ENCODE measurements around the gene RAB9A.

The RAB9A gene

GRCh38 chrX:13734278-13735172 is 45.6 kb downstream of the RAB9A start, which contains the start of the genes OFD1 and TRAPPC2:
OFD1 (plus strand) TSS chrX:13734748; CDS start chrX:13735072, 324 bp downstream.
TRAPPC2 (minus strand) TSS chrX:13734620; CDS start chrX:13719963, 14,657 bp downstream.
- peak; percentile 87 for DNase-seq
- TF ChIP-seq, protein P1, sequence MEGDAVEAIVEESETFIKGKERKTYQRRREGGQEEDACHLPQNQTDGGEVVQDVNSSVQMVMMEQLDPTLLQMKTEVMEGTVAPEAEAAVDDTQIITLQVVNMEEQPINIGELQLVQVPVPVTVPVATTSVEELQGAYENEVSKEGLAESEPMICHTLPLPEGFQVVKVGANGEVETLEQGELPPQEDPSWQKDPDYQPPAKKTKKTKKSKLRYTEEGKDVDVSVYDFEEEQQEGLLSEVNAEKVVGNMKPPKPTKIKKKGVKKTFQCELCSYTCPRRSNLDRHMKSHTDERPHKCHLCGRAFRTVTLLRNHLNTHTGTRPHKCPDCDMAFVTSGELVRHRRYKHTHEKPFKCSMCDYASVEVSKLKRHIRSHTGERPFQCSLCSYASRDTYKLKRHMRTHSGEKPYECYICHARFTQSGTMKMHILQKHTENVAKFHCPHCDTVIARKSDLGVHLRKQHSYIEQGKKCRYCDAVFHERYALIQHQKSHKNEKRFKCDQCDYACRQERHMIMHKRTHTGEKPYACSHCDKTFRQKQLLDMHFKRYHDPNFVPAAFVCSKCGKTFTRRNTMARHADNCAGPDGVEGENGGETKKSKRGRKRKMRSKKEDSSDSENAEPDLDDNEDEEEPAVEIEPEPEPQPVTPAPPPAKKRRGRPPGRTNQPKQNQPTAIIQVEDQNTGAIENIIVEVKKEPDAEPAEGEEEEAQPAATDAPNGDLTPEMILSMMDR (IDR thresholded peaks at IDR 0.05): no peak
- peaks cover 35% of the 10 kb centered on the region for H3K9me3 Mint-ChIP-seq
- H3K27ac Mint-ChIP-seq: peak within 1 kb of the TSS; percentile 91
- peaks cover 38% of the 10 kb centered on the region for H3K4me1 Mint-ChIP-seq
- H3K27me3 Mint-ChIP-seq (ENCODE audit: low read depth, poor library complexity): no peaks in the 10 kb centered on the region
- H3K36me3 Mint-ChIP-seq (ENCODE audit: low read depth): peaks cover 32% of the 10 kb centered on the region
- peak within 1 kb of the TSS; percentile 87 for H3K4me3 Mint-ChIP-seq

DNA sequence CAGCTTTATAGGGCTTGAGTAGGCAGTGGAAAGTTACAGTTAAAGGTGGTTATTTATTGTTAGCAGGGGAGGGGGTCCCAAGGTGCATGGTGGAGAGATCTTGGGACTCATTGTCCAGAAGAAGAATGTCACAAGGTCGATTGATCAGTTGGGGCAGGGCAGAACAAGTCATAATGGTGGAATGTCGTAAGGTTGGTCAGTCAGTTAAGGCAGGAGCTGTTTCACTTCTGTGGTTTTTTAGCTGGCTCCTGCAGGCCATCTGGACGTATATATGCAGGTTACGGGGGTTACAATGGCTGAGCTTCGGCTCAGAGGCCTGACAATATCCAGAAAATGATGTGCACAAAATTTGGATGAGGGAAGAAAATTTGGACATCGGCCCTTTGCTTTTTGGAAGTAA is 52.8 kb downstream of the RAB9A start:
- TF ChIP-seq, protein P1 (IDR thresholded peaks at IDR 0.05): no peak
- H3K36me3 Mint-ChIP-seq (ENCODE audit: low read depth): peaks cover 25% of the 10 kb centered on the region
- peaks cover 11% of the 10 kb centered on the region for H3K9me3 Mint-ChIP-seq
- DNase-seq: no peak
- H3K27ac Mint-ChIP-seq: peak overlapping the region; percentile 83
- no peak overlapping the region for H3K4me3 Mint-ChIP-seq
- no peaks in the 10 kb centered on the region for H3K27me3 Mint-ChIP-seq (ENCODE audit: low read depth, poor library complexity)
- H3K4me1 Mint-ChIP-seq: peaks cover 3% of the 10 kb centered on the region

- Mint-ChIP-seq H3K27ac (no peak overlapping the region), H3K27me3 (ENCODE audit: low read depth, poor library complexity) (no peaks in the 10 kb centered on the region), H3K4me3 (no peak overlapping the region), H3K9me3 (peaks cover 15% of the 10 kb centered on the region), H3K36me3 (ENCODE audit: low read depth) (peaks cover 24% of the 10 kb centered on the region), H3K4me1 (no peaks in the 10 kb centered on the region)
- TF ChIP-seq, protein P1 (IDR thresholded peaks at IDR 0.05): no peak
- DNase-seq: no peak
These were observed 53.7 kb downstream of the RAB9A start for GRCh38 chrX:13742397-13743176.

GRCh38 chrX:13747836-13748235 is 58.9 kb downstream of the RAB9A start:
- TF ChIP-seq, protein P1 (IDR thresholded peaks at IDR 0.05): peak; percentile 26
- Mint-ChIP-seq H3K36me3 (ENCODE audit: low read depth) (peaks cover 30% of the 10 kb centered on the region), H3K9me3 (peaks cover 13% of the 10 kb centered on the region), H3K4me3 (no peak overlapping the region), H3K4me1 (no peaks in the 10 kb centered on the region), H3K27me3 (ENCODE audit: low read depth, poor library complexity) (no peaks in the 10 kb centered on the region), H3K27ac (no peak overlapping the region)
- DNase-seq: no peak

GRCh38 chrX:13748486-13748885 is 59.6 kb downstream of the RAB9A start:
- Mint-ChIP-seq H3K27ac (peak overlapping the region; percentile 59), H3K9me3 (peaks cover 13% of the 10 kb centered on the region), H3K4me3 (no peak overlapping the region), H3K36me3 (ENCODE audit: low read depth) (peaks cover 36% of the 10 kb centered on the region), H3K4me1 (no peaks in the 10 kb centered on the region), H3K27me3 (ENCODE audit: low read depth, poor library complexity) (no peaks in the 10 kb centered on the region)
- DNase-seq: no peak
- TF ChIP-seq, protein P1 (IDR thresholded peaks at IDR 0.05): no peak

All from nephron progenitor cell (in vitro differentiated cells).